Neuronal stem cell (in vitro differentiated cells): ENCODE measurements around the gene FNDC11.
A peak's percentile ranks its signal among the peaks of the same experiment; 100 is the strongest.

Experiments
- DNase-seq: peaks from one replicate; pipeline ENCODE4 v3.0.0-alpha.2; 2013; ENCODE audit warnings: low spot score
- H2AFZ ChIP-seq: one replicate; pipeline ENCODE4 v1.6.1; 2013; ENCODE audit warnings: mild to moderate bottlenecking, low read length, inconsistent platforms
- H2AK5ac ChIP-seq: 2 replicates; pipeline ENCODE4 v1.6.1; 2013; ENCODE audit warnings: low read depth, mild to moderate bottlenecking, inconsistent platforms, low read length, moderate library complexity, mixed read lengths
- H2BK120ac ChIP-seq: 2 replicates; pipeline ENCODE4 v1.6.1; 2013; ENCODE audit warnings: low read depth, mild to moderate bottlenecking, inconsistent platforms, low read length, moderate library complexity, mixed read lengths
- H2BK12ac ChIP-seq: one replicate; pipeline ENCODE4 v1.6.1; 2013; ENCODE audit warnings: low read length, inconsistent platforms
- H2BK15ac ChIP-seq: 2 replicates; pipeline ENCODE4 v1.6.1; 2013; ENCODE audit warnings: mild to moderate bottlenecking, low read length, inconsistent platforms, mixed read lengths
- H2BK5ac ChIP-seq: one replicate; pipeline ENCODE4 v1.6.1; 2013; ENCODE audit warnings: inconsistent platforms, mild to moderate bottlenecking, low read length, moderate library complexity
- H3K14ac ChIP-seq: one replicate; pipeline ENCODE4 v1.6.1; 2013; ENCODE audit warnings: low read length, inconsistent platforms
- H3K18ac ChIP-seq: 2 replicates; pipeline ENCODE4 v1.6.1; 2013; ENCODE audit warnings: low read length, inconsistent platforms
- H3K23ac ChIP-seq: 2 replicates; pipeline ENCODE4 v1.6.1; 2013; ENCODE audit warnings: low read depth, mild to moderate bottlenecking, mixed read lengths, low read length, inconsistent platforms; ENCODE audit not compliant: poor library complexity
- H3K27ac ChIP-seq: replicated peaks from 3 replicates; pipeline ENCODE4 v1.5.1; 2013; ENCODE audit warnings: low read length, inconsistent platforms
- H3K27me3 ChIP-seq, 3 experiments: 2 replicates each; pipeline ENCODE4 v1.6.1; 2013; ENCODE audit warnings: low read length in 3 of 3, mild to moderate bottlenecking in 2 of 3, inconsistent platforms in 1 of 3, low read depth in 1 of 3, mixed read lengths in 1 of 3, moderate library complexity in 1 of 3; ENCODE audit not compliant: control insufficient read depth in 3 of 3, insufficient read depth in 3 of 3
- H3K36me3 ChIP-seq, 2 donors: replicated peaks in 1 of 2; 2 replicates each; pipeline ENCODE4 v1.6.1; 2013; ENCODE audit warnings: low read length in 2 of 2; ENCODE audit not compliant: control insufficient read depth in 2 of 2, insufficient read depth in 2 of 2
- H3K4ac ChIP-seq: 2 replicates; pipeline ENCODE4 v1.6.1; 2013; ENCODE audit warnings: inconsistent platforms, mild to moderate bottlenecking, low read length, moderate library complexity
- H3K4me1 ChIP-seq, 2 donors: 1 replicate in 1 of 2; 2 replicates in 1 of 2; pipeline ENCODE4 v1.6.1; 2013; ENCODE audit warnings: low read length in 2 of 2, low read depth in 1 of 2; ENCODE audit not compliant: control insufficient read depth in 2 of 2, insufficient read depth in 1 of 2
- H3K4me2 ChIP-seq: one replicate; pipeline ENCODE4 v1.6.1; 2013; ENCODE audit warnings: mild to moderate bottlenecking, low read length, inconsistent platforms; ENCODE audit not compliant: insufficient read depth, poor library complexity, severe bottlenecking
- H3K4me3 ChIP-seq, 2 donors: 2 replicates each; pipeline ENCODE4 v1.5.1; 2013; ENCODE audit warnings: low read length in 2 of 2, mild to moderate bottlenecking in 2 of 2, inconsistent platforms in 1 of 2, moderate library complexity in 1 of 2
- H3K79me1 ChIP-seq: one replicate; pipeline ENCODE4 v1.6.1; 2013; ENCODE audit warnings: low read depth, mild to moderate bottlenecking, inconsistent platforms, low read length, moderate library complexity
- H3K9ac ChIP-seq: one replicate; pipeline ENCODE4 v1.6.1; 2013; ENCODE audit warnings: mild to moderate bottlenecking, low read depth, low read length, inconsistent platforms; ENCODE audit not compliant: poor library complexity
- H3K9me3 ChIP-seq, 2 donors: replicated peaks in 1 of 2; 2 replicates each; pipeline versions ENCODE3 to v1.6.1; 2013; ENCODE audit warnings: low read length in 2 of 2, mild to moderate bottlenecking in 2 of 2, inconsistent platforms in 1 of 2, low read depth in 1 of 2, mixed read lengths in 1 of 2, moderate library complexity in 1 of 2; ENCODE audit not compliant: control insufficient read depth in 2 of 2, insufficient read depth in 1 of 2
- H4K8ac ChIP-seq: one replicate; pipeline ENCODE4 v1.6.1; 2013; ENCODE audit warnings: low read depth, mild to moderate bottlenecking, inconsistent platforms, low read length, moderate library complexity
- H4K91ac ChIP-seq: one replicate; pipeline ENCODE4 v1.6.1; 2013; ENCODE audit warnings: low read length, low read depth, mild to moderate bottlenecking, inconsistent platforms; ENCODE audit not compliant: poor library complexity
- WGBS, 2 donors: extraction: QIAGEN DNeasy Blood & Tissue Kit; methylation state at CpG; one replicate each; pipeline ENCODE4 v1.1.7; 2013; ENCODE audit warnings: missing lambda C conversion rate in 2 of 2, mixed read lengths in 1 of 2; ENCODE audit not compliant: insufficient read length in 2 of 2, insufficient replicate concordance in 1 of 2; ENCODE audit errors: extremely low coverage in 2 of 2; 5-methylcytosine and 5-hydroxymethylcytosine counted together

The FNDC11 gene

GRCh38 chr20:63522981-63523611 lies 30.9 kb upstream of the FNDC11 start:
- no CpG with 5 or more reads among the region's 11 CpGs for WGBS, 2 donors
- H3K4me2 ChIP-seq, result no peak overlapping the region
- no peak overlapping the region for H3K9ac ChIP-seq
- H2AK5ac ChIP-seq, result no peak overlapping the region
- peaks cover 20% of the 10 kb centered on the region for H3K79me1 ChIP-seq
- H2BK5ac ChIP-seq, result no peak overlapping the region
- H4K91ac ChIP-seq, result no peak overlapping the region
- H3K27me3 ChIP-seq, result peaks cover 0 to 3% (median 0%) of the 10 kb centered on the region in 3 experiments
- H3K9me3 ChIP-seq, result peaks cover 12 to 20% of the 10 kb centered on the region in 2 donors
- no peak overlapping the region for H3K4ac ChIP-seq
- no peak overlapping the region for H3K27ac ChIP-seq
- H2AFZ ChIP-seq, result no peak overlapping the region
- peaks cover 13 to 15% of the 10 kb centered on the region in 2 donors for H3K4me1 ChIP-seq
- no peak overlapping the region for H3K18ac ChIP-seq
- H3K23ac ChIP-seq, result peak overlapping the region; percentile 32
- H3K4me3 ChIP-seq, result peak overlapping the region; percentile 36 to 99
- peak overlapping the region; percentile 91 for H3K14ac ChIP-seq
- DNase-seq, result no peak
- peaks cover 19 to 36% of the 10 kb centered on the region in 2 donors for H3K36me3 ChIP-seq
- no peak overlapping the region for H4K8ac ChIP-seq
- H2BK120ac ChIP-seq, result no peak overlapping the region
- no peak overlapping the region for H2BK12ac ChIP-seq
- H2BK15ac ChIP-seq, result no peak overlapping the region

- no peak overlapping the region for H2BK120ac ChIP-seq
- no CpG with 5 or more reads among the region's 3 CpGs for whole genome bisulfite sequencing, 2 donors
These were observed 28.8 kb upstream of the FNDC11 start for GRCh38 chr20:63525185-63525584.

GRCh38 chr20:63525971-63526370 lies 28.0 kb upstream of the FNDC11 start:
- H3K9ac ChIP-seq, result no peak overlapping the region
- DNase-seq, result no peak
- H4K91ac ChIP-seq, result no peak overlapping the region
- no peak overlapping the region for H2BK15ac ChIP-seq
- peaks cover 12 to 20% of the 10 kb centered on the region in 2 donors for H3K9me3 ChIP-seq
- no peak overlapping the region for H2AFZ ChIP-seq
- H3K4ac ChIP-seq, result no peak overlapping the region
- H2BK5ac ChIP-seq, result no peak overlapping the region
- H3K4me1 ChIP-seq, result peaks cover 10 to 12% of the 10 kb centered on the region in 2 donors
- WGBS, 2 donors, result no CpG with 5 or more reads among the region's 2 CpGs
- H3K4me2 ChIP-seq, result no peak overlapping the region
- no peak overlapping the region for H3K14ac ChIP-seq
- peaks cover 20 to 28% of the 10 kb centered on the region in 2 donors for H3K36me3 ChIP-seq
- no peak overlapping the region for H3K4me3 ChIP-seq
- no peak overlapping the region for H2AK5ac ChIP-seq
- H3K79me1 ChIP-seq, result peaks cover 20% of the 10 kb centered on the region
- no peak overlapping the region for H3K23ac ChIP-seq
- no peak overlapping the region for H4K8ac ChIP-seq
- no peak overlapping the region for H2BK120ac ChIP-seq
- H3K27ac ChIP-seq, result no peak overlapping the region
- H3K27me3 ChIP-seq, result no peaks in the 10 kb centered on the region
- H2BK12ac ChIP-seq, result no peak overlapping the region
- H3K18ac ChIP-seq, result no peak overlapping the region

More at GRCh38 chr20:63525185-63525584, 28.8 kb upstream of the FNDC11 start:
- no peak overlapping the region for H4K8ac ChIP-seq
- H2AFZ ChIP-seq, result no peak overlapping the region
- H3K4me2 ChIP-seq, result no peak overlapping the region
- peaks cover 21% of the 10 kb centered on the region for H3K79me1 ChIP-seq
- no peak for DNase-seq
- peaks cover 12 to 20% of the 10 kb centered on the region in 2 donors for H3K9me3 ChIP-seq
- no peak overlapping the region for H2BK12ac ChIP-seq
- no peak overlapping the region for H2BK15ac ChIP-seq
- no peak overlapping the region for H4K91ac ChIP-seq
- no peak overlapping the region for H3K4ac ChIP-seq
- H3K27ac ChIP-seq, result no peak overlapping the region
- no peak overlapping the region for H3K14ac ChIP-seq
- no peak overlapping the region for H3K23ac ChIP-seq
- no peak overlapping the region for H3K4me3 ChIP-seq
- no peak overlapping the region for H2BK5ac ChIP-seq
- H3K4me1 ChIP-seq, result peaks cover 7 to 10% of the 10 kb centered on the region in 2 donors
- no peak overlapping the region for H2AK5ac ChIP-seq
- H3K18ac ChIP-seq, result no peak overlapping the region
- no peak overlapping the region for H3K9ac ChIP-seq
- H3K27me3 ChIP-seq, result no peaks in the 10 kb centered on the region
- H3K36me3 ChIP-seq, result peaks cover 20 to 28% of the 10 kb centered on the region in 2 donors

- Histone ChIP-seq H3K79me1 (peaks cover 10% of the 10 kb centered on the region), H2BK5ac (no peak overlapping the region), H3K27ac (no peak overlapping the region), H2AK5ac (no peak overlapping the region), H3K4me1 (peaks cover 8 to 9% of the 10 kb centered on the region in 2 donors), H3K4me2 (no peak overlapping the region), H2BK12ac (no peak overlapping the region), H3K9ac (no peak overlapping the region), H3K36me3 (peaks cover 17 to 18% of the 10 kb centered on the region in 2 donors), H4K8ac (no peak overlapping the region), H3K18ac (no peak overlapping the region), H2BK15ac (no peak overlapping the region), H3K23ac (no peak overlapping the region), H2BK120ac (no peak overlapping the region), H3K4me3 (no peak overlapping the region), H2AFZ (no peak overlapping the region), H3K27me3 (no peaks in the 10 kb centered on the region), H3K4ac (no peak overlapping the region), H3K9me3 (peaks cover 13 to 17% of the 10 kb centered on the region in 2 donors), H4K91ac (no peak overlapping the region), H3K14ac (no peak overlapping the region)
- no CpG with 5 or more reads among the region's 9 CpGs for WGBS, 2 donors
- DNase-seq, result no peak
These were observed 26.8 kb upstream of the FNDC11 start for GRCh38 chr20:63527184-63527583.
